Panc1 (cell line): Measurements from ENCODE around the gene PHIP. TPM values are rescaled to one million over a fixed set of nuclear protein-coding genes. Genes with fewer than 3 reads are reported as not detected.

ENCODE experiments used
- ATAC-seq: fragments of 200-7000 bp; cut with Tn5 transposase; 2 replicates; pipeline ENCODE4 v1.9.1; 2020; ENCODE audit warnings: mild to moderate bottlenecking, moderate library complexity
- BruUV-seq: library from RNA; stranded (reverse); fragments of 400-500 nt; replicated peaks from 2 replicates; lab custom pipeline; 2021; lab: Mats Ljungman, UMichigan
- CTCF ChIA-PET: fragments of 300-600 bp; sonication (Branson Sonifier 250); formaldehyde crosslinking; loops from one replicate; lab custom pipeline; 2022; ENCODE audit warnings: antibody characterized with exemption; lab: Charles Lee
- POLR2A ChIA-PET: fragments of 300-600 bp; sonication (Branson Sonifier 250); formaldehyde crosslinking; loops from one replicate; lab custom pipeline; 2022; ENCODE audit warnings: antibody characterized with exemption; lab: Charles Lee
- DNase-seq: peaks from one replicate; pipeline ENCODE4 v3.0.0-alpha.2; 2010; ENCODE audit warnings: low read depth, low spot score
- H3K27ac ChIP-seq: 2 replicates; pipeline ENCODE4 v1.5.1; 2011; ENCODE audit warnings: mild to moderate bottlenecking, low read length, inconsistent platforms
- H3K27me3 ChIP-seq: fragments of 200-500 bp; sonication (Bioruptor generic); 2 replicates; pipeline ENCODE4 v1.6.0; 2014; ENCODE audit warnings: low read length, inconsistent platforms; ENCODE audit not compliant: control insufficient read depth, insufficient read depth
- H3K36me3 ChIP-seq: fragments of 200-500 bp; sonication (Bioruptor generic); 2 replicates; pipeline ENCODE4 v1.5.1; 2014; ENCODE audit warnings: inconsistent platforms, mild to moderate bottlenecking, low read length, moderate library complexity; ENCODE audit not compliant: control insufficient read depth, insufficient read depth
- H3K4me1 ChIP-seq: 2 replicates; pipeline ENCODE4 v1.5.1; 2011; ENCODE audit warnings: inconsistent platforms, mild to moderate bottlenecking, low read length, moderate library complexity; ENCODE audit not compliant: control insufficient read depth, insufficient read depth
- H3K4me3 ChIP-seq, 2 experiments: 2 replicates each; pipeline ENCODE4 v1.5.1; 2011 to 2012; ENCODE audit warnings: low read depth in 2 of 2, low read length in 2 of 2, mild to moderate bottlenecking in 2 of 2, inconsistent platforms in 1 of 2, moderate library complexity in 1 of 2
- H3K9me3 ChIP-seq: fragments of 200-500 bp; sonication (Bioruptor generic); 2 replicates; pipeline ENCODE4 v1.5.1; 2014; ENCODE audit warnings: low read depth, mild to moderate bottlenecking, inconsistent platforms, low read length, moderate library complexity; ENCODE audit not compliant: control insufficient read depth, insufficient read depth
- CTCF ChIP-seq: fragments of 450-650 bp; IDR thresholded peaks from 2 replicates; pipeline ENCODE4 v1.5.1; 2017; ENCODE audit warnings: mild to moderate bottlenecking
- POLR2AphosphoS5 ChIP-seq: IDR thresholded peaks from 2 replicates; pipeline ENCODE4 v1.6.1; 2012; ENCODE audit warnings: mild to moderate bottlenecking, low read depth, low read length, moderate library complexity
- REST ChIP-seq, 2 experiments: IDR thresholded peaks; 2 replicates each; pipeline ENCODE4 v1.6.1; 2011 to 2012; ENCODE audit warnings: low read depth in 2 of 2, control low read depth in 1 of 2, low read length in 1 of 2, mild to moderate bottlenecking in 1 of 2, moderate library complexity in 1 of 2; ENCODE audit not compliant: insufficient read depth in 1 of 2
- SIN3A ChIP-seq: IDR thresholded peaks from 2 replicates; pipeline ENCODE4 v1.6.1; 2012; ENCODE audit warnings: low read depth, mild to moderate bottlenecking, low read length, moderate library complexity, borderline replicate concordance; ENCODE audit not compliant: insufficient read depth
- TCF7L2 ChIP-seq: IDR thresholded peaks from 2 replicates; pipeline ENCODE4 v1.6.1; 2011; ENCODE audit warnings: mild to moderate bottlenecking, low read depth, low read length, inconsistent platforms
- in situ Hi-C: cut with HindIII; loops from 2 replicates; pipeline ENCODE4 v1.10.0; 2016; ENCODE audit warnings: low sequenced_read_pairs, low pct_unique_long_range_greater_than_20kb
- intact Hi-C: fragments of 100-400 bp; cut with micrococcal nuclease; formaldehyde crosslinking; loops from one replicate; pipeline ENCODE4 v1.10.0; 2022; ENCODE audit not compliant: unreplicated experiment
- total RNA-seq: library from RNA; stranded (reverse); gene quantifications from one replicate; pipeline ENCODE4 v1.2.1, GENCODE V29; 2021; ENCODE audit not compliant: unreplicated experiment

PHIP gene
- total RNA-seq, 1 experiment from 2014 or later: 28.0 TPM

- ATAC-seq (no peak), DNase-seq (no peak)
- H3K27ac ChIP-seq: no peak overlapping the region
- no TSS peak for BruUV-seq
- POLR2A ChIA-PET: interaction anchor here (0.6 kb wide), 1 partner anchor 120 kb away, joined by 4 read pairs; no protein-coding TSS in a partner anchor
- H3K4me3 ChIP-seq: no peak overlapping the region
- H3K9me3 ChIP-seq: no peaks in the 10 kb centered on the region
- intact Hi-C loops (no loop called here), in situ Hi-C loops (loop anchor here (25.0 kb wide), 1 partner anchor 165 kb away; the partner anchor contains the start of gene HMGN3)
- CTCF ChIA-PET: no interaction called here
- H3K36me3 ChIP-seq: peaks cover 11% of the 10 kb centered on the region; the same call in 1 of the 2 replicates
- H3K4me1 ChIP-seq: peaks cover 24% of the 10 kb centered on the region; the same call in 1 of the 2 replicates
- no peaks in the 10 kb centered on the region for H3K27me3 ChIP-seq
- TF ChIP-seq POLR2AphosphoS5 (no peak), SIN3A (no peak), REST (IDR thresholded peaks at IDR 0.05; ENCODE audit: insufficient read depth in 1 of 2, low read depth in 2 of 2, low read length in 1 of 2) (no peak), TCF7L2 (no peak), CTCF (no peak)
Observed at GRCh38 chr6:79072640-79073181, 5.3 kb downstream of the PHIP start.

- ChIA-PET POLR2A (interaction anchor here (0.5 kb wide), 1 partner anchor 60 kb away, joined by 3 read pairs; no protein-coding TSS in a partner anchor), CTCF (no interaction called here)
- H3K36me3 ChIP-seq: peaks cover 11% of the 10 kb centered on the region; the same call in 1 of the 2 replicates
- no peak overlapping the region for H3K4me3 ChIP-seq
- no TSS peak for BruUV-seq
- intact Hi-C loops: no loop called here
- DNase-seq (no peak), ATAC-seq (no peak)
- peaks cover 24% of the 10 kb centered on the region; the same call in 1 of the 2 replicates for H3K4me1 ChIP-seq
- H3K27ac ChIP-seq: no peak overlapping the region
- TF ChIP-seq SIN3A (no peak), POLR2AphosphoS5 (no peak), TCF7L2 (no peak), REST (IDR thresholded peaks at IDR 0.05; ENCODE audit: insufficient read depth in 1 of 2, low read depth in 2 of 2, low read length in 1 of 2) (no peak), CTCF (no peak)
- H3K9me3 ChIP-seq: no peaks in the 10 kb centered on the region
- H3K27me3 ChIP-seq: no peaks in the 10 kb centered on the region
- in situ Hi-C loops: loop anchor here (25.0 kb wide), 1 partner anchor 166 kb away; the partner anchor contains the start of gene HMGN3
Observed at GRCh38 chr6:79071547-79071946, 6.5 kb downstream of the PHIP start.
